GM18868 (cell line): ENCODE results near the gene MTNR1B.

Experiments used
- ATAC-seq: cut with Tn5 transposase; IDR thresholded peaks from one replicate; pipeline ENCODE4 v1.9.1; 2021; ENCODE audit warnings: mild to moderate bottlenecking, moderate library complexity; ENCODE audit not compliant: unreplicated experiment

The MTNR1B gene

GRCh38 chr11:92969634-92970347 lies at the start of gene MTNR1B:
Gene MTNR1B (plus strand): TSS chr11:92969651. CDS start chr11:92969726, 75 bp downstream.
- ATAC-seq, result no peak

DNA sequence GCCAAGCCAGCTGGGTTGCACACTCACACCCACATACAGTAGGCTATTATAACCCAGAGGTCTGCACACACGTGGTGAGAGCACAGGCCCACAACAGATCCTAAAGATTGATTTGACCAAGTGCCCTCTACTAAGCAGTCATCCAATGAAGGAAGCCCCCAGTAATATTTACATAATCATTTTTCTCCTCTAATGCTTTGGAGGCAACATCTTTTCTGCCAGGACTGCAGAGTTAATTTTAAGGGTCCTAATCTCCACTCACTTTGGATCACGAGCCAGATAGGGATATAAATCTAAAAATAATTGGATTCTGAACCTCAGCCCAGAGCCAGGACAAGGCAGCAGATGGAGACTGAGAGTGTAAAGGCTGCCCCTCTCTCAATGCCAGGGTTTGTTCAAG lies 49.1 kb upstream of the MTNR1B start:
- ATAC-seq, result no peak

- ATAC-seq, result no peak
Measured at GRCh38 chr11:92922731-92923130, 46.7 kb upstream of the MTNR1B start.

DNA sequence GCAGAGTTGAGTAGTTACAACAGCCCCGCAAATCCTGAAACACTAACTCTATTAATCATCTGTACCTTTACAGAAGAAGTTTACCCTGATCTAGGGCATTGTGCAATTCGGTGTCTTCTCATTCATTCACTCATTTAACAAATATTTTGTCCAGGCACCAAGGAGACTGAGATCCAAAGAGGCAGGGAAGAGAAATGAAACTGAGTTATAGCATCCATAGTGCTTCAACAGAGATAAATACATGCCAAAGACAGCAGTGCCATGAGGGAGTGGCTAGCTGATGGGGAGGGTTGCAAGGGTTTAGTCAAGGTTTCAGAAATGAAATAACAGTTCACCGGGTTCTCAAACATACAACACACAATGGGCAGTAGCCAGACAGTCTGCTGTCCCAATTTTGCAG lies 40.2 kb upstream of the MTNR1B start:
- no peak for ATAC-seq

DNA sequence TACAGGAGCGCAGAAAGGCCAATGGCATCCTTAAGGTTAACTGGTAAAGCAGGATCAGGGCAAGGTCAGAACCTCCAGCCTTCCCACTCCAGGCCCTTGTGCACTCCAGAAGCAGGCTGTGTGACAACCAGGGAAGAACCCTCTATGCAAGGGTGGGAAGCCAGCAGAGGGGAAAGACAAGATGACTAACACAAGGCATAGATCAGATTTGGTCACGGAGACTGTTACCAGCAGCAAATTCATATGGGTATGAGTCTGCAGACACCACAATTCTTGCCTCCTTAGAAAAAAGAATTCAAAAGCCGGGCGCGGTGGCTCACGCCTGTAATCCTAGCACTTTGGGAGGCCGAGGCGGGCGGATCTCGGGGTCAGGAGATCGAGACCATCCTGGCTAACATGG lies 39.8 kb upstream of the MTNR1B start:
- ATAC-seq, result no peak

GRCh38 chr11:92931746-92932422 lies 37.6 kb upstream of the MTNR1B start:
- ATAC-seq, result no peak

DNA sequence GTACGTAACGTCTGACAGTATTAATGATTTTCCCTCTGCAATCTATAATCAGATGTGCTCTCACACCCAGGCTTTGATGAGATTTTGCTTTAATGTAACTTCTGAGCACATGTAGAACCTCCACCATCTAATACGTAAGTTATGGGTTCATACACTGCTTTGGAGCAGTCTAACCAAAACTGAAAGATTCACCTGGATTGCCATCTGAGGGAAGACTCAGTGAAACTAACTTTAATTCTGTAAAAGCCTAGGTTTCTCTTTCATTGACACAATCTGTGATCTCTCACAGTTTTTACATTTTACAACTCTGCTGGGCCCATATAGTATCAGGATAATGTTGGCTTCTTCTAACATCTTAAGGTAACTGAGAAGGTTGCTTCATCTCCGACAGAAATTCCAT lies 30.1 kb upstream of the MTNR1B start:
- ATAC-seq, result no peak

DNA sequence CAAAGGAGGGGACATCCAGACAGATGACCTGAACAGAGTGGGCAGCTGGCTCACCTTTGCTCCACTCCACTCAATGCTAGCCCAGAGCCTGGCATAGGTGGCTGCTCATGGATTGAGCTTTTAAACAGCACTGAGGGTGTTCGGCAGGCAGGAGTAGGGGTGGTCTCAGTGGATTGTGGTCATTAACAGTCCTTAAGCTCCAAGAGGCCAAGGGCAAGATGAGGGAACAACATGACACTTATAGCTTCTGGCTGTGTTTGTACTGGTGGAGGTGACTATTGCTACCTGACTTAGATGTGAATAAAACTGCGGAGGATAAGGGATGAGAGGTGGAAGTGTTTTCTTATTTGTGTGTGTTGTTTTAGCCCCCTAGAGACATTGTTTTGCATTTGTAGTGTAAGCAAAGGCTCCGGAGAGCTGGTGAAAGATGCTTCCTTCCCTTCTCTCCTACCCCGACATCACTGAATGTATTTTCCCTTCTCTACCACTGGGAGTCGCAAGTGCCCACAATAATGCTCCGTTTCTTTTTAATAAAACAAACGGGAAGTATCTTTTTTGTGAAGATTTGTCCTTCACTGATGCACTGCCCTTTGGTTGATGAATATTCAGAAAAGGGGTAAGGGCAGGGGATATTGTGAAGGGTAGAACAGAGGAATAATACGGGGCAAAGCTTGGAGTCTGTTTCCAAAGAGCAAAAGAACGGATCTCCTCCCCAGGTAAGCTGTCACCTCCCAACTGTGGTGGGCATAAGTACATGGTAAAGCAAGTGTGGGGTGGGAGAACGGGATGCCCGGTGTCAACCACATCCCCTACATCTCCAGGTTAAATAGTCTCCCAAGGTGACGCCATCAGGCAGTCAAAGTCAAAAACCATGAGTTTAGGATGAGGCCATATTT lies 27.5 kb upstream of the MTNR1B start:
- ATAC-seq, result peak; percentile 84

GRCh38 chr11:92946707-92947106 lies 22.7 kb upstream of the MTNR1B start:
- ATAC-seq, result no peak

- ATAC-seq, result no peak
Measured at GRCh38 chr11:92948116-92948515, 21.3 kb upstream of the MTNR1B start.

DNA sequence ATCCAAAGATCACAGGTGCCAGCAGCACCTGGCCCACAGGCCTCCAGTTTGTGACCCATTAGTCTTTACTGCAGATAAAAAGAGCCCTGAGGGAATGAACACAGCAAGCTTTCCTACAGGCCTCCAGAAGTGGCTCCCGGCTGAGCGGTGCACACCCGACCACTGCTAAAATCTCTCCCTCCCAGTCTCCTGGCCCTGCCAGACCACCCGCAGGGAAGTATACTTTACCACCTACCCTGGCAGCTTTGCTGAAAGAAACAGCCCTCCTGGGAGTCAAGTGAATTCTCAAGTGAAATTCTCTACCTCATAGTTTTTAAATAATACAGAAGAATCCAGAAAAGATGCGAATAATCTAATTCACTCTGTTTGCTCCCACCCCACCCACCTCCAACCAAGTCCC lies 15.4 kb upstream of the MTNR1B start:
- ATAC-seq, result no peak

DNA sequence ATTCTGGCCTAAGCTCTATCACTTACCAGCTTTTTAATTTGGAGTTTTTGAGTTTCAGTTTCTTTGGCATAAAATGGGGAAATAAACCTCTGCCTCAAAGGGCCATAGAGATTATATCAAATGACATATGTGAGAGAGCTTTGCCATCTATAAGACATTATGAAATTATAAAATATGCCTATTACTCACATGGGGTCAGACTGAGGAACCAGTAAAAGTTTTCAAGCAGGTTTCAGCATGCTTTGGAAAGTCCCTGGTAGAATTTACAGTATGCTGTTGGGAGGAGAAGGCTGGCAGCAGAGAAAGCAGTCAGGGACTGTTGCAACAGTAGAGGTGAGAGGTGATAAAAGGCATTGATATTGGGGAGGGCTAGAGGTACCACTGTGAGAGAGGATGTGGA lies 13.6 kb upstream of the MTNR1B start:
- no peak for ATAC-seq

GRCh38 chr11:92960886-92961285 lies 8.6 kb upstream of the MTNR1B start:
- no peak for ATAC-seq

- ATAC-seq, result no peak
Measured at GRCh38 chr11:92962446-92962845, 7.0 kb upstream of the MTNR1B start.

- ATAC-seq, result no peak
Measured at GRCh38 chr11:92964471-92964870, 5.0 kb upstream of the MTNR1B start.

- ATAC-seq, result no peak
Measured at GRCh38 chr11:92965196-92965595, 4.3 kb upstream of the MTNR1B start.

DNA sequence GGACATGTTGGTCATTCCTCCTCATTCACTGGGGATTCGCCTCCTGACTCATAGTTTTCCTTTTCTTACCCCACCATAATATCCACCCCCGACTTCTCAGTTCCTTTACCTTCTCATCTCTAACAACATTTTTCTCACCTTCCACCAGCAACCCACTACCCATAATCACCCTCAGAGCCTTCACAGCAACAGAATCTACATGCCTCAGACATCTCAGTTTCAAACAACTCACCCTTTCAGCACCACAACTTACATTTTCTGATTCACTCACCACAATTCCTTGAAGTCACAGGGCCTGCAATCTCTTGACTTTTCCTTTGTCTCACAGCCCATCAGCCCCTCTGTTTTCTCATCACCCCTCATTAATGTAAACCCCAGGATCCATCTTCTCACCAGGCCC lies 2.3 kb upstream of the MTNR1B start:
- no peak for ATAC-seq

DNA sequence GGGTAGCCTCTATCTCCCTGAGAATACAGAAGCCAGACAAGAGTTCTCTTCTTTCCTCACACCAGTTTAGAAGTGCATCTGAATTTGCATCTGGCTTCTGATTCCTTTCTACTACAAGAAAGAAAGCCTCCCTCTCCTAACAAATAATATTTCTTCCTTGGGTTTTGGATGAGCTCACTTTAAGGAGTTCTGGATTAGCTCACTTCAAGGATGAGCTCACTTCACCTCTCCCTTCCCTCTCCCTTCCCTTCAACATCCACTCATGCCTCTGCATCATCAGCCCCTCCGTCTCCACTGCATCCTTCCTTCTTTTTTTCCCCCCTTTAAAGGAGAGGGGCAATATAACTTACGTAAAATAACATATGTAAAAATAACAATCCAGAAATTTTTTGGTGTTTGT lies 1.6 kb upstream of the MTNR1B start:
- ATAC-seq, result no peak

DNA sequence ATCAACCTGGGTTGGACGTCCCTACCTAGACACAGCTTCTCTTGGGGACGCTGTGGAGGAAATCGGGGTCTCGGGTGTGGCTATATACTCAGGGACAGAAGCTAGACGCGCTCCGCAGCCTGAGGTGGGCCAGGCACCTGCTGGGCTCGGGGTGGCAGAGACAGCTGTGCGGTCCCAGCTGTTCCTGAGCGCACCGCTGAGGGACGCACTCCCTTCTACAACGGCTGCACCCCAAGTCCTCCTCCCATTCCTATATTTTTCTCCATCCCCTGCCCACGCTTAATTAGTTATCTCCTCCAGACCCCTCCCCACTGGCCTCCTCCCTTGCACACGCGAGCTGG lies 188 bp upstream of the MTNR1B start:
- no peak for ATAC-seq

DNA sequence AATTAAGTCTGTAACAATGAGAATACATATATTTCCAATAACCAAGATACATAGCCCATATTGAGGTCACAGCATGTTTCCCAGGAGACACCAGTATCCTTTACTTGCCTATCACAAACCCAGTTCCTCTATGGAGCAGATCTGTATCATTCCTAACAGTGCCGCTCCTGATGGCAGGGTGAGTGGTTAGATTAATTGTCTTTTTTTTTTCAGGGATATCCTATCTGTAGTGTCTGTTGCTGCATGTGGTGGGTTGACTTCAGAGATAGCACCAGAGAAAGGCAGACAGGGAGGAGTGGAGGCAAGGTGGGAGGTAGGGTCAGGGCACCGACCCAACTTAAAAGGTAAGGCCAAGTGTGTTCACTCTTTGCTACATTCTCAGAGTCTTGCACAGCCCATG lies 2.8 kb downstream of the MTNR1B start:
- no peak for ATAC-seq

GRCh38 chr11:92975285-92975684 lies 5.8 kb downstream of the MTNR1B start:
- ATAC-seq, result no peak

GRCh38 chr11:92976681-92977080 lies 7.2 kb downstream of the MTNR1B start:
- ATAC-seq, result no peak
